HG03342 (cell line): ENCODE results near the gene SNORC.

ENCODE experiments used
- ATAC-seq: cut with Tn5 transposase; IDR thresholded peaks from one replicate; pipeline ENCODE4 v1.9.1; 2021; ENCODE audit warnings: mild to moderate bottlenecking, moderate library complexity; ENCODE audit not compliant: unreplicated experiment

The SNORC gene

DNA sequence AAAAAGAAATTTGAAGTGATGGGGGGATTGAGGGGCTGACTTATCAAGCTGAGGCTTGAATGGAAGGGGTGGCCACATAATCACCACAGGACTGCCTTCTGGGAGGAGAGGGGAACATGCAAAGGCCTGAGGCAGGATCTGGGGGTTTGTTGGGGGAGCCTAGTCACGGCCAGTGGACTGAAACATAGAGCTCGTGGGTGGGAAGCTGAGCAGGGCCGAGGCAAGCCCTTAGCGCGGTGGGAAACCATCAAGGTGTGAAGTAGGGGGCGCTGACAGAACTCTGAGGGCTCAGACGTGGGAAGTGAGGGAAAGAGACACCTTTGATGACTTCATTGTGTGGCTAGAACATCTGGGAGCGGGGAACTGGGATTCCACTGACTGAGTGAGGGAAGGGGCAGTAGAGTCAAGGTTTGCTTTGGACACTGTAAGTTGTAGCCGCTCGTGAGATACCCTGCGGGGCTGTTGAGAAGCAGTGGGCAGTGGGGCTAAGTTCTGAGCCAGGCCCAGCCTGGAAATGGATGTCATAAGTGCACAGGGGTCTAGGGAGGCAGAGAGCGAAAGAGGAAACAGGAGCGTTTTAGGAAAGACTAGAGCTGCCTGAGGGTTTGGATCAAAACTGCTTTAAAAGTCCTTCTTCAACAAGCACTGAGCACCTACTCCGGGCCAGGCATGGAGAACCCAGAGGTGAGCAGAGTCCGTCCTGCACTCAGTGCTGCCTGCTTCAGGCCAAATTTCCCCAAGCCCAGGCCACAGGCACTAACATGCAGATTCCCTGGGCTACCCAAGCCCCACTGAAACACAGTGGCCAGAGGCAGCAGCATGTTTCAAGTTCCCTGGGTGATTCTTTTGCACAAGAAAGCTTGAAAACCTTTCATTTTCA lies 686 bp upstream of the SNORC start:
- no peak for ATAC-seq

DNA sequence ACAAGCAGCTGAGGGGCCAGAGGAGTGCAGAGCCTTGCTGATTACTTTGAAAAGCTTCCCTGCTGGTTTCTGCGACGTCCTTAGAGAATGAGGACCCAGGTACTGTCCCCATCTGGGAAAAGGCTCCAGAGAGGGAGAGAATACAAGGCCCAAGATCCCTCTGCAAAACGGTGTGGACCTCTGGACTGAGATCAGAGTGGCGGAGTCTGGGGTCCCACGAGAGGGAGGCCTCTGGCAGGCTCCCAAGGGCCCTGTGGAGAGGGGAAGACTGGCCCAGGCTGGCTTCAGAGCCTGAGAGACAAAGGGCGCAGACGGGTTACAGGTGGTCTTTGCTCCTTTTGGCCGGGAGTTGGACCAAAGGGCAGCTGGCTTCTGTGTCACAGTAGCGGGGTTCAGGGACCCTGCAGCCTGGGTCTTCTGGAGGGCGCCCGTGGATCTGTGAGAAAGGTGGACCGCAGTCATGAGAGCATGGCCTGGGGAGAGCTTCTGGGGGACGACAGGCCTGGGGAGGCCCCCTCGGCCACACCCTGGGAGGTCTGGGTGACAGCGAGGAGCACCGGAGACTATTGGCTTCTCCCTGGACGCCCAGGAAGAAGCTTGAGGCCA lies 805 bp downstream of the SNORC start:
- no peak for ATAC-seq

DNA sequence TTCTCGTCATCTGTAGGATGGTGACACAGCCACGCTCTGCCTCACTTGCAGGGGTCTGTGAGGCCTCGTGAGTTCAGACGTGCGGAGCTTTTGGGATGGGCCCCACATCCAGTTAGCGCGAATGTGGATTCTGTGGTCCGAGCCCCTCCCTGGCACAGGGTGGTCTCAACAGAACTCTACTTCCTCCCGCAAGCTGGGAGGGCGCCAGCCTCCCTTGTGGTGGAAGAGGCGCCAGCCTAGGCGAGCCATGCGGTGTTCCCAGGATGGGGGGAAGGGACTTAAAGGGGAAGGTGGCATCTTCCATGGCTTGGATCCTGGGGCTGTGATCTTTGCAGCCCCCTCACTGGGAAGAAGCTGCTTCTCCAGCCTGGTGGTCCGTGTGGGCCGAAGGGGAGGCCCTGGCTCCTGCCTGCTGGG lies 1.4 kb downstream of the SNORC start:
- ATAC-seq: no peak

DNA sequence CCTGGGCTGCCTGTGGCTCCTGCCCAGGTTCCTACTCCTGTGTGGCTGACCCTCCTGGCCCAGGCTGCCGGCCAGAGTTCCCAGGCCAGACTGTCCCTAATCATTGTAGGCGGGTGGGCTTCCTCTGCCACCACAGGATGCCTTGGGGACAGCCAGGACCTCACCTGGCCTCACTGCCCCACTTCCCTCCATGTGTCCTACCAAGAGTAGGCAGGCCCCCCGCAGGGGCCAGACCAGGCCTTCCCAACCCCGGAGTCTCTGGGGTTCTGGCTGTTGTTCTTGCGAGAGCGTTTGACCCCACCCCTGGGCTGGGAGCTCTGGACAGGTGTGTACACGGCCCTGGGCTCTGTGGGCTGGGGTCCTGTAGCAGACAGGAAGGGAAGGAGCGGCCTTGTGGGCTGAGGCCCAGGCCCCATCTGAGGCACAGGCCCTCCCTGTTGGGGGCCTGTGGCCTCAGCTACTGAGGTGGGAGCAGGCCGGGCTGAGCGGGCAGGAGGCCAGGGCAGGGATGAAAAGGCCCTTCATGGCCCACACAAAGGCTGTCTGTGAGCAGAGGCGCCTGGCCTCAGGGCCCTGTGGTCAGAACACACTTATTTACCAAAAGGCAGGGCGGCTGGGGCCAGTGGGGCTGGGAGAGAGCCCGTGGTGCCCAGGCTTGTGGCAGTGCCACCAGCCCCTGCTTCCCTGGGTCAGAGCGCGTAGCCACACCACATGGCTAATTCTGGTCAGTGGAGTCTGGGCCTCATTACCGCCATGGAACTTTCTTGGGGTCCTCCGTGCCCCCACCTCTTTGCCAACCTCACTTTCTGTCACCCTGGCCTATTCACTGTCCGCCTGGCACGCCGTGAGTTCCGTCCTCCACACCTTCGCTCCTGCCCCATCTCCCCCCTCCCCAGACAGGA lies 2.0 kb downstream of the SNORC start:
- no peak for ATAC-seq

DNA sequence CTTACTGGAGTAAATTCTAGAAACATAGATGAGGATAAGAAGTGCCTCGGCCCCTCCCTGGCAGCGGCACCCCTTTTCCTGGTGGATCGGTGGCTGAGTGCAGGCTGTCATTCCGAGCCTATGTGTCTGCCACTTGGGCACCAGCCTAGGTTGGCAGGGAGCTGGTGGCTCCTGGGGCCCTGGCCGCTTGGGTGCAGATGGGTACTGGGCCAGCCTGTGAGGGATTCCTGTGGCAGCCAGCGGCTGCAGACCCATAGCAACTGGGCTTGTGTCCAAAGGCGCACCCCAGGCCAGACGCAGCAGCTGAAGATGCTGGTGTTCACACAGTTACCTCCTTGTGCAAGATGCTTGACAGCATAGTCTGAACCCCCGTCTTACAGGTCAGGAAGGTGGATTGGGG lies 2.8 kb downstream of the SNORC start:
- ATAC-seq: no peak

DNA sequence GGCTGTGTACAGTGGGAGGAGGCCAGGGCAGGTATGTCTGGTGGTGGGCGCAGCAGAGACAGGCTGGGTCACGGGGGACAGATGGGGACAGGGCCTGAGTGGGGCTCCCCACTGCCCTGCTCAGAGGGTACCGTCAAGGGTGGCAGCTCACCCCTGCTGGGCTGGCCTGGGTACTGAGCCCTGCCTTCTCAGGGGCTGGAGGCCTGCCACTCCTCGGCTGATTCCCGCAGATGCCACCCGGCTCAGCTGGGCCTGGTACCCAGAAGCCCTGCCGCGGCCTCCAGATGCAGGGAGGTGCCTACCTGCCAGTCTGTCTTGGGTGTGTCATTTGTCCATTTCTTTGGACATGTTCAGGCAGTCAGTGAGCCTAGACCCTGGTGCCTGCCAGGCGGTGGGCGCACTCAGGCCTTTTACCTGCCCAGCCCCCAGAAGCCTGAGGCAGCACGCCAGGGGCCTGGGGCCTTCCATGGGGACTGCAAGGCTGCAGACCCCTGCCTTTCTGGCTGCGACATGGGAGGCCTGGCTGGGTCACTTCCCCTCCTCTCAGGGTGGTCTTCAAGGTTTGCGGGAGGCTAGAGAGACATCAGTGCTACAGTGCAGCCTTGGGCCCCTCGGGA lies 3.3 kb downstream of the SNORC start:
- ATAC-seq: no peak

DNA sequence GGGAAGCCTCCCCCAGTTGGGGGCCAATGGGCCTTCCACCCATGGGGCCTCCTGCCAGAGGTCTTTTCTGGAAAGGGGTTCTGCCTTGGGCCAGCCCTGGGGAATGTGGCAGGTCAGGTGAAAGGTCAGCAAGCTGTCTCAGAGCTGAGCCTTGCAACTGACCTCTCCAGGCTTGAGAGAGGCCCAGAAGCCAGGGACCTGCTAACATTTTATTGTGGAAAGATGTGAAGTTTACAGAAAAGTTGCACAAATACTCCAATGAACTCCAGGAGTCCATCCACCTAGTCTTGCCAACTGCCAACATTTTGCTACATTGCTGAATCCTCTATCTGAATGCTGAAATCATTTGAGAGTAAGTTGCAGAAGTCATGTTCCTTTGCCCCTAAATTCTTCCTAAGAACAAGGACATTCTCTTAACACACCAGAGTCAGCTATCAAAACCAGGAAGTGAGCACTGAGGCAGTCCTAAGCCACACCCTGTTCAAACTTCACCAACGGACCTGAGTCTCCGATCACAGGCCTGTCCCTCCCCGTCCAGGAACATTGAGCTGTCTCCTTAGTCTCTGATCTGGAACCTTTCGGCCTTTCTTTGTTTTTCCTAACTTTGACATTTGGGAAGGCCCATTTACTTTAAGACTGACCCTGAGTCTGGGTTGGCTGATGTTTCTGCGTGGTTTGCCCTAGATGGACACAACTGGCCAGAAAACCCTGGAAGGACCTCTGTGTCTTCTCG lies 4.0 kb downstream of the SNORC start:
- ATAC-seq: no peak

DNA sequence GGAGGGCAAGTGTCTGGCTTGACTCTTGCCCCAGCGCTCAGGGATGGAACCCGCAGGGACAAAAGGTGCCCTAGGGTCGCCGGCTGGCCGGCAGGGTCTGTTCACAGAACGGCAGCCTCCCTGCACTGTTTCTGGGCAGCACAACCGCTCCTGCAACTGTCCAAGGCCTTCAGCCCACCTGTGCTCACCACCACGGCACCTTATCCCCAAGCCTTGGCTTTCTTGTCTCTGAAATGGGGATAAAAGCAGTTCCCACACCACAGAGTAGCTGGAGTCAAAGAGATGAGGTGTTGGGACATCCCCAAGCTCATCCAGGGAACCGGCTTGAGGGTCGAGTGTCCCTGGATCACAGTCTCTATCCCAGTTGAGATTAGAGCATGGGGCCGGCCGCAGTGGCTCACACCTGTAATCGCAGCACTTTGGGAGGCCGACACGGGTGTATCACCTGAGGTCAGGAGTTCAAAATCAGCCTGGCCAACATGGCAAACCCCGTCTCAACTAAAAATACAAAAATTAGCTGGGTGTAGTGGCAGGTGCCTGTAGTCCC lies 4.7 kb downstream of the SNORC start:
- ATAC-seq: no peak

DNA sequence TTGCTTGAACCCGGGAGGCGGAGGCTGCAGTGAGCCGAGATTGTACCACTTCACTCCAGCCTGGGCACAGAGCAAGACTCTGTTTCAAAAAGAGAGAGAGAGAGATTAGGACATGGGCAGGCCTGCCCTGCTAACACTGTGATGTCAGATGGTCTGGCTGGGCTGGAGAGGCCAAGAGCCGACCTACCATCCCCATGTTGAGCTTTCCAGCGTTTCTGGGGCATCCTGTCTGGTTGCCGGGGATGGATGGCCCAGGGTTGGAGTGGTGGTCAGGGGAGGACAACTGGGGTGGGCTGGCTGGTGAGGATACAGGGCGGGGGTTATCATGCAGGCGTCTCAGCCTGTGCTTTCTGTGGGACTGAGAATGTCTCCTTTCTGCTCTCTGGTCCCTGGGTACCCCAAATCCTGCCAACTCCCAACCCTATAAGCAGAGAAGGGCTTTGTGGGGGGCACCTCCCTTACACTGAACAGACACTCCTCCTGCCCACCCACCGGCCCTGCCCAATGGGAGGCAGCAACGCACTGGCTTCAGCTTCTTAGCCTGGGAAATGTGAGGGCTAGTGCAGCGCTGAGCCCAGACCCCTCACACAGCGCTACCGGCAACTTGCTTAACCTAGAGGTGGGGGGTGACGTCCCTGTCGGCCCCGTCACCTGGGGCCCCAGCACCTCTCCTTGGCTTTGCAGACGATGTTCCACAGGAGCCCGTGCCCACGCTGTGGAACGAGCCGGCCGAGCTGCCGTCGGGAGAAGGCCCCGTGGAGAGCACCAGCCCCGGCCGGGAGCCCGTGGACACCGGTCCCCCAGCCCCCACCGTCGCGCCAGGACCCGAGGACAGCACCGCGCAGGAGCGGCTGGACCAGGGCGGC lies 5.4 kb downstream of the SNORC start:
- no peak for ATAC-seq

DNA sequence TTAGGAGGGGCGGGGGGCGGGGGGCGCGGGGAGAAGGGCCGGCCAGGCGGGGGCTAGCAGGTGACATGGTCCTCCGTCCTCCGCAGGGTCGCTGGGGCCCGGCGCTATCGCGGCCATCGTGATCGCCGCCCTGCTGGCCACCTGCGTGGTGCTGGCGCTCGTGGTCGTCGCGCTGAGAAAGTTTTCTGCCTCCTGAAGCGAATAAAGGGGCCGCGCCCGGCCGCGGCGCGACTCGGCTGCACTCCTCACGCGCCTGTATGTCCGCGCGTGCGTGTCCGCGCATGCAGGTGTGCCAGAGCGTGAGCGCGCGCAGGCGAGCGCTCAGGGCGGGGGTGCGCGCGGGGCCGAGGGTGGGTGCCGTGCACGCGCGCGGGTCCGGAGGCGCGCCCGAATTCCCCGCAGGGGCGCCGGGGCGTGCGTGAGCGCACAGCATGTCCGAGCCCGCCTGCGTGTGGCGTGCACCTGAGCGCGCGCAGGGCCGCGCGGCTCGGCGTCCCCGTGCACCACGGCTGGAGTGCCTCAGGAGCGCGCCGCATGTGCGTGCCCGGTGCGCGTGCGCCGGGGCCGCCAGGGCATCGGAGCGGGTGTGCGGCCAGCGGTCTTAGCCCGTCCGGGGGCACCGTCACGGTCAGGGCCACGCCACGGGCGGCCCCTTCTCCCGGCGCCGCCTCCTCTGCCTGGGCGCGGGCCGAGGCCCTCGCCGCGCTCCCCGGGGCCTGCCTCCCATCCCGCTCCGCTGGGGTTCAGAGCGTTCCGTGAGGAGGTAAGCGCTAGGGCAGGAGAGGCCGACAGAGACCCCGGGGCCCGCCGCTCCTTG lies 6.3 kb downstream of the SNORC start:
- no peak for ATAC-seq

DNA sequence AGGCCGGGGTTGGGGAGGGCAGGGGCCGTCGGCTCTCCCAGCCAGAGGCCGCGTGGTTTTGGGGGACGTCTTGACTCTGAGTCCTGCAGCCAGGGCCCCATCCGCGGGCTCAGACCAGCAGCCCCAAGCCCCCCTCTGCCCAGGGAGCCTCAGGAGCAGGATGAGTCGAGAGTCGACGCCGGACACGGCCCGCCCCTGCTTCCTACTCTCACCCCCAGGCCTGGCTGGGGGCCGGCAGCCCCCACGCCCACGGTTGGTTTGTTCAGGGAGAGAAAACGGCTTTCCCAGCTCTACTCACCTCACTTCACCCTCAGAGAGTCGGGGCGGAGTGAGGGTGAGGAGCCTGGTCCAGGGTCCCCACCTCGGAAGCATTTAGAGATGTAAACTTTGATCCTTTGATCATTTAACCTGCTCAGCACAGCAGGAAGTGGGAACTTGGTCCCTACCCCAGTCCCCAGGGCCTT lies 6.9 kb downstream of the SNORC start:
- ATAC-seq: no peak

DNA sequence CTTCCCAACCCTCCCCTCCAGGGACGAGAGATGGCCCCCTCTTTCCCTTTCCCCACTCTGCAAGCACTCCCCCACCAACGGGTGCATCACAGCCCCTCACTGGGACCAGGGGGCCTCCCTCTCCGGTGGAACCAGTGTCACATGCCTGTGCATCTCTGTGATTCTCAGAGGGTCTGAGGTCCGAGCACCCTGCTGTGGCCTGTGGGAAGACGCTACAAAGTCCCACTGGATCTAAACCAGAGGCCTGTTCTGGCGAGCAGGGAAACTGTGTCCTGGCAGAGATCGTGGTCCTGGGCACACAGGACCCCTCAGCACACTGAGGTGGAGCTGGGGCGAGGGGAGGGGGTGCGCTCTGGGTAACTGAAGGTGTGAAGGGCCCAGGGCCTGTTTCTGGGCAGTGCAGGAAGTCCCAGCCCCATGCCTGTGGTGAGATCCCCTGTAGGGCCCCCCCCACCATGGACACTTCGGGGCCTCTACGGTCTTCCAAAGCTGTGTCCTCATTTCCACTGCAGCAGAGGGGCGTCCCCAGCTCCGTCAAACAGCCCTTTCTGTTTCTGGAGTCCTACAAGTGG lies 8.0 kb downstream of the SNORC start:
- no peak for ATAC-seq

DNA sequence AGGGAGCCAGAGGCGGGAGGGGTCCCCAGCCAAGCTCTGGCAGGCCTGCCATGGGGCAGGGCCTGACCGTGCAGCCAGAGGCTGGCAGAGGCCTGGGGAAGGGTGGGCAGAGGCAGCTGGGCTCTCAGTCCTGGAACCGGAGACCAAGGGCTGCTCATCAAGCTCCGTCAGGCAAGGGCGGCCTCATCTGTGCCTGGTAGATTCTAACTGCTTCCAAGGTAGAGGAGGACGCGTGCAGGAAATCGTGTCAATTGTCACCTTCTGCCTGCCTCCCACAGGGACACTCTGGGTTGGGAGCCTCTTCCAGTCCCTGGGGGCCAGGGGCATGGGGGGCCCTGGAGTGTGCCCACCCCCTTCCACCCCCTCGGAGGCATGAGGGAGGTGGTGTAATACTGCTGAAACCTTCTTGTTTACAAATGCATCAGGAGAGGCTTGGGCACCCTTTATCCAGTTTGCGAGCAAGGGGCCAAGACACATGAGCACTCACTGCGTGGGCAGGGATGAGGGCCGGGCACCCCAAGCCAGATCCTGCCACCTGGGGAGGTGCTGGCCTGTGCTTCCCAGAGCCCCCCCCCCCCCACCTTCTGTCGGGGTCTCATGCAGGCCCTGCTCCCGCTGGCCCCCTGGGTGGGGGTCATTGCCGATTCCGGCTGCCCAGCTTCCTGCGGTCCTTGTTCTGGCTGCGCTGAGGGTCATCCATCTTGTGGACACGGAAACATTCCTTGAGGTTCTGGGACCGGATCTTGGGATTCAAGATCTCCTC lies 9.0 kb downstream of the SNORC start:
- ATAC-seq: no peak

DNA sequence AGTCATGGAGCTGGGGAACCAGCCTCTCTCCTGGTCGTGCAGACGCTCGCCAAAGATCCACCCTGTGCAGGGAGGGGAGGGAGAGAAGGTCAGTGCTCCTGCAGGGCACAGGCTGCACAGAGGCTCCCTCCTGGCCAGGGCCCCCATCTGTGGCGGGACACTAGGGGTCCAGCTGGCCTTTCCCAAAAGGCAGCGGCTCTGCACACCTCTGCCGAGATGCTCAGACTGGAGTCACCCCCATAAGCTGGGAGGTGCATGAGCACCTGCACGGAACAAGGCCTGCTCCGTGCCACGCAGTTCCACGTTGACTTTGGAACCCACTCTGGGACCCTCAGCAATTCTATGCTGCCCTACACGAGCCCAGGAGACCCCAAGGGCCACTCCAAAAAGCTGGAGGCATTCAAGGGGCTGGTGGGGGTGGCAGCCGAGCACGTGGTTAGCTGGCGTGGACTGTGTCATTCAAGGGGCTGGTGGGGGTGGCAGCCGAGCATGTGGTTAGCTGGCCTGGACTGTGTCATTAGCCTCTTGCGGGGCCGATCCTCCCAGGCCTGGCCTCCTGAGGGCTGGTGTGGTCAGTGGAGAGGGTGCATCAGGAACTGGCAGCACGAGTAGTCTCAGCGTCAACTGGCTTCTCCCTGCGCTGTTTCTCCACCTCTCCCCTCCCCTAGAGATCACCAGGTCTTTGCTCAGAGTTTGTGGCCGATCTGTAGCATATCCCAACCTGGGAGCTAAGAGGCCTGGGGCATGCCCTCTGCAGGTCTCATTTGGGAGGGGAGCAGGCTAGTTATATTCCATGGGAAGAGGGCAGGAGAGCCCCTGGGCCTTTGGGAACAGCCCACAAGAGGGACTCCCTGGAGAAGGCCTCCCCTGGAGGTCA lies 9.8 kb downstream of the SNORC start:
- ATAC-seq: no peak

DNA sequence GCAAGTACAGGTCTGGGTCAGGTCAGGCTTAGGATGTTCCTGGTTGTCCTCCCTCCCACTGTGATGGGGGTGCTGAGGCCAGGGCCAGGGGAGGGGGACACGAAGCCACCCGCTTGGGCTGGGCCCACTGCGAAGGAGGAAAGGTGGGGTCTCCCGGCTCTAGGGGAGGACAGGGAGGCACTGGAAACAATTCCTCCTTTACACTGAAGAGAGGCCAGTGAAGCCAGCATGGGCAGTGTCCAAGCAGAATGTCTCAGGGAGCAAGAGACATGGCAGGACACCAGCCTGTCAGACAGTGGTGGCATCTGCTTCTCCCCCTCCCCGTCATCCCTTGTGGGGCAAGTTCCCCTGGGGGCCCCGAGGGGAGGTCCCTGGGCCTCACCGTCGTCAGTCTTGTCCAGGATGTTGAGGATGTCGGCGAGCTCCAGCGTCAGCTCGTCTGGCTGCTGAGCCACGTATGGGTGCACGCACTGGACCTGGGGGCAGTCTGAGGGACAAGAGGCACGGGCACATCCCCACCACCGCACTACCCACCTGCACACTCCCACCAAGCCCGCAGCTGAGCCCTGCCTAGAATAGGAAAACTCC lies 10.8 kb downstream of the SNORC start:
- ATAC-seq: no peak

DNA sequence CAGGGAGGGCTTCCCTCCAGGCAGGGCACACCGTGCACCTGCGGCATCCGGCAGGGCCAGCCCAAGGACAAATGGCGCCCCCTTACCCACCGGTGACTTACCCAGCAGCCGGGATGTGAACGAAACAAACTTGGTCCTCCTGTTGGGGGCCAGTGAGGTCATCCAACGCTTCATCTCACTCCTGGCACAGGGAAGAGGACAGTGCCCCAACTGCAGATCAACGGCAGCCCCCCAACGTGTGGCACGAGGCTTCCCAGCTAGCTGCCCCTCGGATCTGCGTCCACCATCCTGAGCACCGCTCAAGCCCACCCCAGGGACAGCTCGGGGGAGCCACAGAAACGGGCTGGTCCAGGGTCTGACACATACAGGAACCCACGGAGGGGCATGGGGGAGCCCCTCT lies 12.0 kb downstream of the SNORC start:
- ATAC-seq: no peak
